ENCODE measurements around the gene ANKRD2.

GRCh38 chr10:97574374-97575126 lies 2.0 kb downstream of the ANKRD2 start:
- TF ChIP-seq CTCF (IDR thresholded peaks at IDR 0.05) (no peak), POLR2AphosphoS5 (IDR thresholded peaks at IDR 0.05; ENCODE audit: low read depth, low read length) (peak; percentile 96), REST (IDR thresholded peaks at IDR 0.05; ENCODE audit: insufficient read depth in 1 of 2, low read depth in 2 of 2, low read length in 1 of 2) (peak in 1 of 2 experiments; percentile 72; a peak in 1 of 4 replicates), TCF7L2 (IDR thresholded peaks at IDR 0.05; ENCODE audit: low read depth, low read length) (peak; percentile 35; the same call in 1 of the 2 replicates)

Measured in Panc1 (cell line).